ENCODE results near the gene IARS1. TPM values are rescaled to one million over a fixed set of nuclear protein-coding genes. Genes with fewer than 3 reads are reported as not detected.

The IARS1 gene
- total RNA-seq, 1 donor from 2014 or later = 260 TPM

- TF ChIP-seq EZH2phosphoT487 (IDR thresholded peaks at IDR 0.05) = no peak
- no peak for TF ChIP-seq CTCF (IDR thresholded peaks at IDR 0.05)
- TF ChIP-seq EZH2 (IDR thresholded peaks at IDR 0.05) = no peak
- H3F3A ChIP-seq (ENCODE audit: low read depth) = no peaks in the 10 kb centered on the region
- H3K4me3 ChIP-seq = no peak overlapping the region
- H3K4me1 ChIP-seq = no peaks in the 10 kb centered on the region
- no peak for DNase-seq (ENCODE audit: low spot score)
- no peaks in the 10 kb centered on the region for H4K20me1 ChIP-seq (ENCODE audit: low read depth)
- no peak overlapping the region for H3K9ac ChIP-seq
- no peaks in the 10 kb centered on the region for H3K27me3 ChIP-seq
- H3K36me3 ChIP-seq = no peaks in the 10 kb centered on the region
- no peaks in the 10 kb centered on the region for H3K79me2 ChIP-seq (ENCODE audit: low read depth)
- no peak overlapping the region for H3K4me3 Mint-ChIP-seq
- no peak overlapping the region for H2AFZ ChIP-seq (replicated peaks)
- H3K27ac ChIP-seq = no peak overlapping the region
- H3K4me2 ChIP-seq = no peak overlapping the region
- no peaks in the 10 kb centered on the region for H3K4me1 Mint-ChIP-seq
- H3K27ac Mint-ChIP-seq = no peak overlapping the region
- no peaks in the 10 kb centered on the region for H3K36me3 Mint-ChIP-seq
- H3K9me3 Mint-ChIP-seq = no peaks in the 10 kb centered on the region
- H3K27me3 Mint-ChIP-seq (ENCODE audit: insufficient read depth, low read depth) = no peaks in the 10 kb centered on the region
- no peaks in the 10 kb centered on the region for H3K9me3 ChIP-seq (ENCODE audit: low read depth)
Observed at GRCh38 chr9:92333282-92333634, 39.8 kb upstream of the IARS1 start.

- Histone ChIP-seq H3K27me3 (no peaks in the 10 kb centered on the region), H3K4me3 (no peak overlapping the region), H3K9me3 (ENCODE audit: low read depth) (no peaks in the 10 kb centered on the region), H3K9ac (no peak overlapping the region), H3K79me2 (ENCODE audit: low read depth) (no peaks in the 10 kb centered on the region), H3K4me1 (no peaks in the 10 kb centered on the region), H2AFZ (replicated peaks) (no peak overlapping the region), H3K27ac (no peak overlapping the region), H4K20me1 (ENCODE audit: low read depth) (no peaks in the 10 kb centered on the region), H3K36me3 (no peaks in the 10 kb centered on the region), H3F3A (ENCODE audit: low read depth) (no peaks in the 10 kb centered on the region), H3K4me2 (no peak overlapping the region)
- no peaks in the 10 kb centered on the region for H3K27me3 Mint-ChIP-seq (ENCODE audit: insufficient read depth, low read depth)
- no peak overlapping the region for H3K4me3 Mint-ChIP-seq
- TF ChIP-seq EZH2 (IDR thresholded peaks at IDR 0.05) (no peak), EZH2phosphoT487 (IDR thresholded peaks at IDR 0.05) (no peak), CTCF (IDR thresholded peaks at IDR 0.05) (no peak)
- no peaks in the 10 kb centered on the region for H3K36me3 Mint-ChIP-seq
- no peak for DNase-seq (ENCODE audit: low spot score)
- no peaks in the 10 kb centered on the region for H3K4me1 Mint-ChIP-seq
- H3K9me3 Mint-ChIP-seq = no peaks in the 10 kb centered on the region
- no peak overlapping the region for H3K27ac Mint-ChIP-seq
Observed at GRCh38 chr9:92332577-92333281, 39.2 kb upstream of the IARS1 start.

GRCh38 chr9:92328225-92328624 lies 34.7 kb upstream of the IARS1 start:
- no peak overlapping the region for H3K4me3 Mint-ChIP-seq

More at GRCh38 chr9:92328225-92328624, 34.7 kb upstream of the IARS1 start:
- Histone ChIP-seq H3K4me3 (no peak overlapping the region), H4K20me1 (ENCODE audit: low read depth) (no peaks in the 10 kb centered on the region), H3K9ac (no peak overlapping the region), H3K27ac (no peak overlapping the region), H3K4me2 (no peak overlapping the region), H3K79me2 (ENCODE audit: low read depth) (peaks cover 24% of the 10 kb centered on the region), H3K9me3 (ENCODE audit: low read depth) (no peaks in the 10 kb centered on the region), H3F3A (ENCODE audit: low read depth) (peaks cover 4% of the 10 kb centered on the region), H2AFZ (replicated peaks) (no peak overlapping the region), H3K4me1 (peaks cover 15% of the 10 kb centered on the region), H3K36me3 (no peaks in the 10 kb centered on the region), H3K27me3 (no peaks in the 10 kb centered on the region)
- no peaks in the 10 kb centered on the region for H3K27me3 Mint-ChIP-seq (ENCODE audit: insufficient read depth, low read depth)
- H3K9me3 Mint-ChIP-seq = no peaks in the 10 kb centered on the region
- DNase-seq (ENCODE audit: low spot score) = peak; percentile 16
- peaks cover 20% of the 10 kb centered on the region for H3K4me1 Mint-ChIP-seq
- no peaks in the 10 kb centered on the region for H3K36me3 Mint-ChIP-seq
- H3K27ac Mint-ChIP-seq = no peak overlapping the region
- TF ChIP-seq EZH2phosphoT487 (IDR thresholded peaks at IDR 0.05) (no peak), CTCF (IDR thresholded peaks at IDR 0.05) (peak; percentile 24), EZH2 (IDR thresholded peaks at IDR 0.05) (no peak)
